ENCODE data around the gene NTN5. TPM values are rescaled to one million over a fixed set of nuclear protein-coding genes. Genes with fewer than 3 reads are reported as not detected.
"Not testable (repeated sequence)": the region's sequence is repeated elsewhere in the genome, so short reads cannot be mapped to it uniquely, and the experiment has no call there.

Gene NTN5
- total RNA-seq, 2 donors from 2014 or later, result 0.32 TPM; not detected in 1

DNA sequence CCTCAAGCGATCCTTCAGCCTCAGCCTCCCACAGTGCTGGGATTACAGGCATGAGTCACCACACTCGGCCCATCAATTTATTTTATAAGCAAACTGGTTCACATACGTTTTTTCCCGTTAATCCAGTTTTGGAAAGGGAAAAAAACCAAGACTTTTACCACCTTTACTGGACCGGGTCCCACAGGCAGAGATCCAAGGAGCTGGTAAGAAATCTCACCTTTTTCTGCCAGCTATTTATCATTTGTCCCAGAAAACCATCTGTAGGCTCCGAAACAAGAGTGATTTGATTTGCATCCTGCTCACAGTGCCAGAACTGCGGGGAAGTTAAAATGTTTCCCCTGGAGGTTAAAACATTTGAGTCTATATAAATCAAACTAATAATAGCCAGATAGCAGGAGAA, 16.6 kb upstream of the NTN5 start:
- no peaks in the 10 kb centered on the region for H3K36me3 ChIP-seq
- no peak overlapping the region for H3K9ac ChIP-seq (ENCODE audit: low read depth in 2 of 2, low read length in 2 of 2)
- TF ChIP-seq, protein P1, sequence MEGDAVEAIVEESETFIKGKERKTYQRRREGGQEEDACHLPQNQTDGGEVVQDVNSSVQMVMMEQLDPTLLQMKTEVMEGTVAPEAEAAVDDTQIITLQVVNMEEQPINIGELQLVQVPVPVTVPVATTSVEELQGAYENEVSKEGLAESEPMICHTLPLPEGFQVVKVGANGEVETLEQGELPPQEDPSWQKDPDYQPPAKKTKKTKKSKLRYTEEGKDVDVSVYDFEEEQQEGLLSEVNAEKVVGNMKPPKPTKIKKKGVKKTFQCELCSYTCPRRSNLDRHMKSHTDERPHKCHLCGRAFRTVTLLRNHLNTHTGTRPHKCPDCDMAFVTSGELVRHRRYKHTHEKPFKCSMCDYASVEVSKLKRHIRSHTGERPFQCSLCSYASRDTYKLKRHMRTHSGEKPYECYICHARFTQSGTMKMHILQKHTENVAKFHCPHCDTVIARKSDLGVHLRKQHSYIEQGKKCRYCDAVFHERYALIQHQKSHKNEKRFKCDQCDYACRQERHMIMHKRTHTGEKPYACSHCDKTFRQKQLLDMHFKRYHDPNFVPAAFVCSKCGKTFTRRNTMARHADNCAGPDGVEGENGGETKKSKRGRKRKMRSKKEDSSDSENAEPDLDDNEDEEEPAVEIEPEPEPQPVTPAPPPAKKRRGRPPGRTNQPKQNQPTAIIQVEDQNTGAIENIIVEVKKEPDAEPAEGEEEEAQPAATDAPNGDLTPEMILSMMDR (IDR thresholded peaks at IDR 0.05), result no peak
- no peak for DNase-seq
- no peaks in the 10 kb centered on the region for H3K9me3 ChIP-seq
- H3K27ac ChIP-seq, result no peak overlapping the region
- peaks cover 3% of the 10 kb centered on the region for H3K4me1 ChIP-seq
- H3K4me3 ChIP-seq, result no peak overlapping the region
- H3K27me3 ChIP-seq, result no peaks in the 10 kb centered on the region
- intact Hi-C loops (cut with DNase I), result no loop called here

DNA sequence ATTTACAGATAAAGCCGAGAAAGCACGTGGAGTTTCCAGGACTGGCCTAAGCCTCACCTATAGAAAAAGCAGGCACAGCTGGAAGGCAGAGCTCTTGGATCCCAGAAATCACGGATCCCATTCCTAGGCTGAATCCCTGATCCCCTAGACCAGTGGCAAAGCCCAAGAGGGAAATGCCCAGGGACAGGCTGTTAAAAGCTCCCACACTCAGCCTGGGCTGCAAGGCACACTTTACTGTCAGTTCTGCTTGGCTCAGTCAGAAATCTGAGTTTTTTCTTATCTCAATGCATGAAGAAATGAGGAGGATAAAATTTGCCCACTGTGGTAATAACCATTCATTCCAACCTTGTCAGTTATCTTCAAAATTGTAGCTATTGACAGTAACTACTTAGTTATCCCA, 15.0 kb upstream of the NTN5 start:
- Histone ChIP-seq H3K4me1 (peaks cover 7% of the 10 kb centered on the region), H3K9ac (ENCODE audit: low read depth in 2 of 2, low read length in 2 of 2) (no peak overlapping the region), H3K36me3 (no peaks in the 10 kb centered on the region), H3K4me3 (no peak overlapping the region), H3K9me3 (no peaks in the 10 kb centered on the region), H3K27me3 (no peaks in the 10 kb centered on the region), H3K27ac (no peak overlapping the region)
- TF ChIP-seq, protein P1 (IDR thresholded peaks at IDR 0.05), result no peak
- DNase-seq, result no peak
- intact Hi-C loops (cut with DNase I), result no loop called here

DNA sequence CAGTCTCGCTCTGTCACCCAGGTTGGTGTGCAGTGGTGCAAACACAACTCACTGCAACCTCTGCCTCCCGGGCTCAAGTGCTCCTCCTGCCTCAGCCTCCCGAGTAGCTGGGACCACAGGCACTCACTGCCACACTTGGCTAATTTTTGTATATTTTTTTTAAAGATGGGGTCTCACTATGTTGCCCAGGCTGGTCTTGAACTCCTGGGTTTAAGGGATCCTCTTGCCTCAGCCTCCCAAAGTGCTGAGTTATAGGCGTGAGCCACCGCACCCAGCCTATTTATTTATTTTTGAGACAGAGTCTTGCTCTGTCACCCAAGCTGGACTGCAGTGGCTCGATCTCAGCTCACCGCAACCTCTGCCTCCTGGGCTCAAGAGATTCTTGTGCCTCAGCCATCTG, 13.8 kb upstream of the NTN5 start:
- H3K9me3 ChIP-seq; DNase-seq; H3K27ac ChIP-seq; H3K36me3 ChIP-seq; H3K9ac ChIP-seq (ENCODE audit: low read depth in 2 of 2, low read length in 2 of 2); H3K4me1 ChIP-seq; H3K4me3 ChIP-seq; H3K27me3 ChIP-seq; intact Hi-C loops (cut with DNase I): not testable (repeated sequence)

DNA sequence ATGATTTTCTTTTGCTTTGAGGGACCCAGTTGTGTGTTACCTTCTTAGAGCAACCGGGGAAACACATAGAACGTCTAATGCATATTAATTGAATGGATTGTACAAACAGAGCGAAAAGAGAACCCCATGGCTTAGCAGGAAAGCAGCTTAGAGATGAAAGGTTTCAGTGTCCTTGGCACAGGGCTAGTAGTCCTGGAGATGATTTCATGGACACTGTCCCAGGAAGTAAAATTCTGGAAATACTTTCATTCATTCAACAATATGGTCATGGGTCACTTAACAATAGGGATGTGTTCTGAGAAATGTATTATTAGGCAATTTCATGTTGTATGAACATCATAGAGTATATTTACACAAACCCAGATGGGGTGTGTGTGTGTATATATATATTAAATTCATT, 13.3 kb upstream of the NTN5 start:
- Histone ChIP-seq H3K27ac (no peak overlapping the region), H3K27me3 (no peaks in the 10 kb centered on the region), H3K9me3 (no peaks in the 10 kb centered on the region), H3K4me3 (no peak overlapping the region), H3K4me1 (peaks cover 7% of the 10 kb centered on the region), H3K9ac (ENCODE audit: low read depth in 2 of 2, low read length in 2 of 2) (no peak overlapping the region), H3K36me3 (no peaks in the 10 kb centered on the region)
- TF ChIP-seq, protein P1 (IDR thresholded peaks at IDR 0.05), result no peak
- no peak for DNase-seq
- intact Hi-C loops (cut with DNase I), result no loop called here

DNA sequence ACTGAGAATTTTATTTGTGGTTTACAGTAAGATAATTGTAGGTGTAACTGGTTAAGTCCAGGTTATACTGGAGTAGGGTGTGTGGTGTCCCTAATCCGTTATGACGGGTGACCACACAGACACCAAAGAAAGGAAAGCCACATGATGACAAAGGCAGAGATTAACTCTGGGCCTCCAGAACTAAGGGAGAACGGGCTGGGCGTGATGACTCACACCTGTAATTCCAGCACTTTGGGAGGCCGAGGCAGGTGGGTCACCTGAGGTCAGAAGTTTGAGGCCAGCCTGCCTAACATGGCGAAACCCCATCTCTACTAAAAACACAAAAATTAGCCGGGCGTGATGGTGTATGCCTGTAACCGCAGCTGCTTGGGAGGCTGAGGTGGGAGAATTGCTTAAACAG, 12.8 kb upstream of the NTN5 start:
- Histone ChIP-seq H3K4me1 (peaks cover 7% of the 10 kb centered on the region), H3K9ac (ENCODE audit: low read depth in 2 of 2, low read length in 2 of 2) (no peak overlapping the region), H3K4me3 (no peak overlapping the region), H3K9me3 (no peaks in the 10 kb centered on the region), H3K27ac (no peak overlapping the region), H3K36me3 (no peaks in the 10 kb centered on the region), H3K27me3 (no peaks in the 10 kb centered on the region)
- intact Hi-C loops (cut with DNase I), result no loop called here
- TF ChIP-seq, protein P1 (IDR thresholded peaks at IDR 0.05), result no peak
- DNase-seq, result no peak

DNA sequence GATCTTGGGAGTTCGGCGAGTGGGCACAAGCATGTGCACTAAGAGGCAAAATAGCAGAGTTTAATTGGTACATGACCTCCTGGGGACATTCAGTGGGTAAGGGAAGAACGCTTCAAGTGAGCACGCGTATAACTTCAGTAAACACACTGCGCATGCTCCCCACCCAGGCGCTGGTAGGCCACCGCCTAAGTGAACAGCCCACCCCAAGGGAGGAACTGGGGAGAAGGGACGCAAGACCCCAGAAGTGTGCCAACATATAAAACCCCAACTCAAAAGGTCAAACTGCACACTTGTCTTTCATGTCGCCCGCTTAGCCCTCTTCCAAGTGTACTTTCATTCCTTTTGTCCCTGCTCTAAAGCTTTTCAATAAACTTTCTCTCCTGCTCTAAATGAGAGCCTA, 10.5 kb upstream of the NTN5 start:
- peaks cover 9% of the 10 kb centered on the region for H3K4me1 ChIP-seq
- H3K36me3 ChIP-seq, result no peaks in the 10 kb centered on the region
- TF ChIP-seq, protein P1 (IDR thresholded peaks at IDR 0.05), result no peak
- no peak for DNase-seq
- no peak overlapping the region for H3K9ac ChIP-seq (ENCODE audit: low read depth in 2 of 2, low read length in 2 of 2)
- no peak overlapping the region for H3K4me3 ChIP-seq
- no peaks in the 10 kb centered on the region for H3K9me3 ChIP-seq
- H3K27me3 ChIP-seq, result no peaks in the 10 kb centered on the region
- intact Hi-C loops (cut with DNase I), result no loop called here
- no peak overlapping the region for H3K27ac ChIP-seq

Measured in colonic mucosa (tissue), 4 donors.